ENCODE measurements around the gene GNG7.
"Not testable (repeated sequence)": the region's sequence is repeated elsewhere in the genome, so short reads cannot be mapped to it uniquely, and the experiment has no call there.

GNG7 gene

DNA sequence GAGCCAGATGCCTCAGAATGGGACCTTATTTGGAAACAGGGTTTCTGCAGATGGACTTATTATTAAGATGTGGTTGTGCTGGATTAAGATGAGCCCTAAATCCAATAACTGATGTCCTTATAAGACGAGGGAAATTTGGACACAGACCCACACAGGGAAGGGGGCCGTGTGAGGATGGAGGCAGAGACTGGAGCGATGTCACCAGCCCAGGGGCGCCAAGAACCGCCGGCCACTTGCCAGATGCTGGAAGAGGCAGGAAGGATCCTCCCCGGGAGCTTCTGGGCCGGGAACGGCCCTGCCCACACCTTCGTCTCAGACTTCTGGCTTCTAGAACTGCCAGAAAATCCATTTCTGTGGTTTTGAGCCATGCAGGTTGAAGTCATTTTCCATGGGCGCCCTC, 26.6 kb downstream of the GNG7 start:
- DNase-seq (ENCODE audit: low spot score), result no peak

DNA sequence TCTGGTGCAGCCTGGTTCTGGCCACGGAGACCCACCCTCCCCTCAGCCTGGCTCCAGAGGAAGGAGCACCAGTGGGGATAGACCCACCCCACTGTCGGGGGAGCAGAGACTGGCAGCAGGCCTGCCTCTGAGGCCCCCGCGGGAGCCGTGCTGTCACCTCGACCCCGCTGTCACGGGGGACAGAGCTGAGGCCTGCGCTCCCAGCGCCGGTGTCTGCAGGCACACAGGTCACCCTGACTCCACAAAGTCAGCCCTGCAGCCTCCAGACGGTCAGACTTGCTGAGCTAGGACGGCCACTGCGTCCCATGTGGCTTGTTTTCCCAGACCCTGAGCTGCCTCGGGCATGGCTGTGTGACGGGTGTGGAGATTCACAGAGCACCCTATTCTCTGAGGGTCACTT, 32.3 kb downstream of the GNG7 start:
- no peak for DNase-seq (ENCODE audit: low spot score)

DNA sequence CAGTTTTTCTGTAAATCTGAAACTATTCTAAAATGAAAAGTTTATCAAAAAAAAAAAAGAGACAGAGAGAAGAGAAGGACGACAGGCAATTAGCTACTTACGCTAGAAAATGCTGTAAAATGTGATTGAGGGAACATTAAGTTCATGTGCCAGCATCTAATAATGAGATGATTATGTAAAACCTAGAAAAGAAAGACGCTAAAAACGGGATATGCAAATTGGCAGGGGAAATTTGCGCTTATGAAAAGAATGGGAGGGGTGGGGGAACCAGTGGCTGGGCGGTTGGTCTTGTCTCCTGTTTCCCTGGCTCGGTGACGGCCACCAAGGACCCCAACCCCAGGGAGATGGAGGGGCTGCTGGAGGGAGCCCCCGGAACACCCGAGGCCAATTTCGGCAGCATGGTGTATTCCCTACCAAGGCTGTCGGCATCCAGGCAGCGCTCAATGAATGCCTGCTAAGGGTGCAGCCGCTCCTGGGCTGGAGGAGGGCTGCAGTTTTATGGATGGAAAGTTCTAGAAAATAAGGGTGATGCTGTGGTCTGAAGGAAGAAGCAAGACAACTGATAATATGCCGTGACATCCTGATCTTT, 34.2 kb downstream of the GNG7 start:
- no peak for DNase-seq (ENCODE audit: low spot score)

DNA sequence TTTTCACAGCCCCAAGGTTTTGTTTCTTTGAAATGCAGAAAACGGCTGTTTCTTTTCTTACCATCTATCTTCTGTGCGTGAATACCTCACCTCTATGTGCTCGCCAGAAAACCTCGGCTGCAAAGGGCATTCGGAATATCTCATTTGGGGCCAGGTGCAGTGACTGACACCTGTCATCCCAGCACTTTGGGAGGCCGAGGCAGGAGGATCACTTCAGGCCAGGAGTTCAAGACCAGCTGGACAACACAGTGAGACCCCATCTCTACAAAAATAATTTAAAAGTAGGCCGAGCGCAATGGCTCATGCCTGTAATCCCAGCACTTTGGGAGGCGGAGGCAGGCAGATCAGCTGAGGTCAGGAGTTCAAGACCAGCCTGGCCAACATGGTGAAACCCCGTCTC, 35.1 kb downstream of the GNG7 start:
- not testable (repeated sequence) for DNase-seq (ENCODE audit: low spot score)

DNA sequence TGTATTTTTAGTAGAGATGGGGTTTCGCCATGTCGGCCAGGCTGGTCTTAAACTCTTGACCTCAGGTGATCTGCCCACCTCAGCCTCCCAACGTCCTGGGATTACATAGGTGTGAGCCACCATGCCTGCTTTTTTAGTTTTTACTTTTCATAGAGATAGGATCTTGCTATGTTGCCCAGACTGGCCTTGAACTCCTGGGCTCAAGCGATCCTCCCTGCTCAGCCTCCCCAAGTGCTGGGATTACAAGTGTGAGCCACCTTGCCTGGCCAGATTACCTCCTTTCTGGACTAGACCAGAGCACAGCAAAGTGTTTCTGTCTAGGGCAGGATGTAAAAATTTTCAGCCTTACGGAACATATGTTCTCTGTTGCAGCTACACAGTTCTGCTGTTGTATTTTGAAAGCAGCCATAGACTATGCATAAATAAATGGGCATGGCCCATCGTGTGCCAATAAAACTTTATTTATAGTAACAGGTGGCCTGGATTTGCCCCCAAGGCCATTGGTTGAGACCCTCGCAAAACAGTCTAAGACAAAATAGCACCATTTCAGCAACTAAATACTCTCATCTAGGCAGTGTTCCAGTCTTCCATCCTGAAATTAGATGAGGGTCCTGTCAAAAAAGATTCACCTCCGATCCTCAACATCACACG, 36.0 kb downstream of the GNG7 start:
- no peak for DNase-seq (ENCODE audit: low spot score)

DNA sequence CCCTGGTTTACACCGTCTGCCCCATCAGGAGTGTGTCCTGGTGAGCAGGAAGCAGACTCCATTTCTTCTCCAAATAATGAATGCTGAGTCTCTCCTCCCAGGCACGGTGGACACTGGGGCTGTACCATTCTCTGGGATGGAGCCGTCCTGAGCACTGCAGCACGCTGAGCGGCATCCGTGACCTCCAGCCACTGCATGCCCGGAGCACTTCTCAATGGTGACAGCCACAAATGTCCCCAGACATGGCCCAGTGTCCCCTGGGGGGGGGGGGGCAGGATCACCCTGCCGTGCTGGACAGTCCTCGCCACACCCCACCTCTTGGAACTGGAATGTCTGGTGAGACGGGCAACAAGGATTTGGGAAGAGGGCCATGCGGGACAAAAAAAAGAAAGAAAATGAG, 37.4 kb downstream of the GNG7 start:
- DNase-seq (ENCODE audit: low spot score), result no peak

DNA sequence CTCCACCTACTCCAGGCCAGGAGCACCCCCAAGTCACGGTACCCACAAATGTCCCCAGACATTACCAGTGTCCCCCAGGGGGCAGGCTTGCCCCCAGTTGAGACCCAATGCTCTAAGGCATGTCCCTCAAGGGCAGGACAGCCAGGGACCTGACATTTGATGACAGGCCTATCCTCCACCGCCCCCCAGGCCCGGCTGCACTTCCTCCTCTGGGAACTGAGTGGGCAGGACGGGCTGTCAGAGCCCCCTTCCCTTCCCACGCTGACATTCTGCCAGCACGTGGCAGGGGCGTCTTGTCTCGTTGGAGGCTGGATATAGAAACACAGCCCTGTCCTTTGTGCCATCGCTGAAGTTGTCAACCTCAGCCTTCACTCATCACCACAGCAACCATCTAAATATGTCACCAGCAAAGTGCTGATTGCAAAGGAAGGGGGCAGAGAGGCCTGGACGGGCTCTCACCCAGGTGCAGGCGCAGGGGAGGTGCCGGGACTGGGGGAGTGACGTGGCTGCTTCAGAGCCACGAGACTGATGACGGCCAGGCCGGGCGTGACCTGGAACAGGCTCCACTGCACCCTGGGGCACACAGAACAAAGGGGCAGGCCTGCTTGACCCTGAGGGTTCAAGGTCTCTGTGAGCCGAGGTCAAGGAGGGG, 38.4 kb downstream of the GNG7 start:
- no peak for DNase-seq (ENCODE audit: low spot score)

DNA sequence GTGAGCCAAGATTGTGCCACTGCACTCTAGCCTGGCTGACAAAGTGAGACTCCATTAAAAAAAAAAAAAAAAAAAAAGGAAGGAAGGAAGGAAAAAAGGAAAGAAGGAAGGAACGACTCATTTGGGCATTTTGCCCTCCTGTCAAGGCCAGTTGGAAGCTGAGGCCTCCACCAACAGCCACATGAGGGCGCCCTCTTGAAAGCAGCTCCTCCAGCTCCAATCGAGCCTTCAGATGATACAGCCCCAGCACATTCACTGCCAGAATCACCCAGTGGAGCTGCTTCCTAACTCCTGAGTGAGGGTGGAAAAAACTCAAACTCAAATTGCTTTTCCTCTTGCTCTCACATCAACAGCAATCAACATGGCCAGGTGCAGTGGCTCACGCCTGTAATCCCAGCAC, 40.9 kb downstream of the GNG7 start:
- no peak for DNase-seq (ENCODE audit: low spot score)

DNA sequence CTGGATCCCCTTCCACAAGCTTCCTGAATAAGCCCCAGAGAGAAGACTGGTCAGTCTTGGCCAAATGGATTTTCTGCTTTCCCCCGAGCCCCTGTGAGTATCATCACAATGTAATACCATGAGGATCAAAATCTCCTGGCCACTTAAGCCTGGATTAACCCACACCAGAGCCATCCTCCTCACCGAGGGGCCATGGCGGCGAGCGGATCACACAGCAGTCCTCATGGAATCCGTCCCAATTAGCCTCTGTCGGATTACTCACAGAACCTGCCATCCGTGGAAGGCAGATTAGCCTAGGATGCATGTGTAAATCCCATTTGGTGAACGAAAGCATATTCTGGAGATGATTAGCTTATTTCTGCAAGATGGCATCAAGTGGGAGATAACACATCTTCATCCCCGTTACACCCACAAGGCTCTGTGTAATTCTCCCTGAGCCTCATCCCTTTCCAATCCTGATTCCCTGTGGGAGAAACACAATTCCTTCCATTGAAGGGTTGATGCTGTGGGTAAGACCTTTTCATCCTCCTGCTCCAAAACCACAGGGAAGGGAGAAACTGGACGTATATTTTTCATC, 42.5 kb downstream of the GNG7 start:
- no peak for DNase-seq (ENCODE audit: low spot score)

DNA sequence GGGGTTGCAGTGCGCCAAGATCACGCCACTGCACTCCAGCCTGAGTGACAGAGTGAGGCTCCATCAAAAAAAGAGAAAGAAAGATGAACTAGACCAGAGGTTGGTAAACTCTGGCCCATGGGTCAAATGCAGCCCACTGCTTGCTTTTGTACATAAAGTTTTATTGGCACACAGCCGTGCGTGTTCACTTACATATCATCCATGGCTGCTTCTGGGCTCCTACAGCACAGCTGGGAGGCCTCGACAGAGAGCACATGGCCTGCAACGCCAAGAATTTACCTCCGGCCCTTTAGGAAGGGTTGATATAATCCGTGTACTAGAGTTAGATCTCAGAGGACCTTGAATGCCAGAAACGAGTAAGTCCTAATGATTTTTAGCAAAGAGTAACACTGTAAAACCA, 46.0 kb downstream of the GNG7 start:
- DNase-seq (ENCODE audit: low spot score), result no peak

DNA sequence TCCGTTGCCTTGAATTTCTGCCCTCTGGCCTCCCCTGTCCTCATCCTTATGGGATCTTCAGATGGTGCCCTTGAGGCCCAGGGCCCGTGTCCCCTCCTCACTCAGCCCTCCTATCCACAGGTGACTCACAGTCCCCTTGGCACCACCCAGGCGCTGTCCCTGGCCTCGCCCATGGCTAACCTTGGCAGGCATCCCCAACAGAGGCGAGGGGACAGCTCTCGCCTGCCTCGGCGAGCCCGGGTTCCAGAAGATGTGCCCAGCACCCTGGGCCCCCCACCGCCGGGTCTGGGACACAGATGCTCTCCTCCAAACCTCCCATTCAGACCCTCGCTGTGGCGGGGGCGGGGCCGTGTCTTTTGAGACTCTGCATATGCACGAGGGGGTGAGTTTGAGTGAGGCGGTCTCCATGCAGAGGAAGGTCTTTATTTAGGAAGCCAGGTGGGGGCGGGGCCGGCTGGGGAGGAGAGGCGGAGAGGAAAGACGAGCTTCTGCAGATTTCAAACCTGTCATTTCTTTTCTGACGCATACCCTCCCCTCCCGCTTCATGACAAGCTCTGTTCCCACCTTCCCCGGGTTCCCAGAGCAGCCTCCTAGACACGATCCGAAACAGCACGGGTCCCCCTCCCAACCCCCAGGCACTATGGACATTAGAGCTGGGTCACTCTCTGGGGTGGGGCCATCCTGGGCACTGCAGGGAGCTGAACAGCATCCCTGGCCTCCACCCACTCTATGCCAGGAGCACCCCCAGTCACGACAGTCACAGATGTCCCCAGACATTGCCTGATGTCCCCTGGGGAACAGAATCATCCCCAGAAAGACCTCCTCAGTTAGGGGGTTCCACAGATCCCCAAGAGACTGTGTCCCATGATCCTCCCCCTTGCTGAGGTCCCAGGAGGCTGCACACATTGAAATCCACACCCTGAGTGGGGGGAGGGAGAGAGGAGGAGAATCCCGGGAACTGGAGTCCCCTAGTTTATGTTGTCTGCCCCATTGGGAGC, 48.5 kb downstream of the GNG7 start:
- no peak for DNase-seq (ENCODE audit: low spot score)

DNA sequence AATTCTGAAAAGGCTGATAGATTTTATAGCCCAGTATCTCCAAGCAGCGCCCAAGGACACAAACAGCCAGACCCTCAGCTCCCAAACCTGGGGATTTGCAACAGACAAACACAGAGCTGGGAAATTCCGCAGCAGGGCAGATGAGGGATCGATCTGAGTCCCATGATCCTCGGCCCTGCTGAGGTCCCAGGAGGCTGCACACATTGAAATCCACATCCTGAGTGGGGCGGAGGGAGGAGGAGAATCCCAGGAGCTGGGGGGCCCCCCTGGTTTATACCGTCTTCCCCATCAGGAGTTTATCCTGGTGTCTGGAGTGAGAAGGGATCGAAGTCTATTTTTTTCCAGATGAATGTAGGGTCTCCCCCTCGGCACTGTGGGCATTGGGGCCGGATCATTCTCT, 49.3 kb downstream of the GNG7 start:
- no peak for DNase-seq (ENCODE audit: low spot score)

DNA sequence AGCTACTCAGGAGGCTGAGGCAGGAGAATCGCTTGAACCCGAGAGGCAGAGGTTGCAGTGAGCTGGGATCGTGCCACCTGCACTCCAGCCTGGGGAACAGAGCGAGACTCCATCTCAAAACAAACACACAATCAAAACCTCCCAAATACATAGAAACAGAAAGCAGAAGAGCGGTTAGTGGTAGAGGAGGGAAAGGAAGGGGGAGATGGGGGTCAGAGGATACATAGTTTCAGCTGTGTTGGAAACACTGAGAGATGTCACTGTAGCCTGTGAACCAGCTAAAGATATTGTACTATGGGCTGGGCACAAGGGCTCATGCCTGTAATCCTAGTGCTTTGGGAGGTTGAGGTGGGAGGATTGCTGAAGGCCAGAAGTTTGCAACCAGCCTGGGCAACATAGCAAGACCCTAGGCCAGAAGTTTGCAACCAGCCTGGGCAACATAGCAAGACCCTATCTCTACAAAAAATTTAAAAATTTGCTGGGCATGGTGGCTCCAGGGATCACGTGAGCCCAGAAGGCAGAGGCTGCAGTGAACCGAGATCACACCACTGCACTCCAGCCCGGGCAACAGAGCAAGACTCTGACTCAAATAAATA, 49.9 kb downstream of the GNG7 start:
- no peak for DNase-seq (ENCODE audit: low spot score)

DNA sequence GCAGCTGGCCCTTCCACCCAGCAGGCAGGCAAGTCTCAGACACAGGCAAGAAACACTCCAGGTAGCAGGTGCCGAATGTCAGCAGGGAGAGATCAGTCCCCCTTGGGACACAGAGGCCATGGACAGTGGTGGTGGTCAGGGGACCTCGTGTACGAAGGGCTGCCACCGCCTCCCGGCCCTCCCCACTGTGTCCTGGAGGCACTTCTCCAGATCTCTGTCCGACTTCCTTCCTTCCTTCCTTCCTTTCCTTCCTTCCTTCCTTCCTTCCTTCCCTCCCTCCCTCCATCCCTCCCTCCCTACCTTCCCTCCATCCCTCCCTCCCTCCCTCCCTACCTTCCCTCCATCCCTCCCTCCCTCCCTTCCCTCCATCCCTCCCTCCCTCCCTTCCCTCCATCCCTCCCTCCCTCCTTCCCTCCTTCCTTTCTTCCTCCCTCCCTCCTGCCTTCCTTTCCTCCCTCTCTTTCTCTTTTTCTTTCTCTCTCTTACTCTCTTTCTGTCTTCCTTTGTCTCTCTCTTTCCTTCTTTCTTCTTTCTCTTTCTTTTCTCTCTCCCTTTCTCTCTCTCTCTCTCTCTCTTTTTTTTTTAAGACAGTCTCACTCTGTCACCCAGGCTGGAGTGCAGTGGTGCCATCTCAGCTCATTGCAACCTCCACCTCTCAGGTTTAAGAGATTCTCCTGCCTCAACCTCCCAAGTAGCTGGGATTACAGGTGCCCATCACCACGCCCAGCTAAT, 51.3 kb downstream of the GNG7 start:
- DNase-seq (ENCODE audit: low spot score), result not testable (repeated sequence)

DNA sequence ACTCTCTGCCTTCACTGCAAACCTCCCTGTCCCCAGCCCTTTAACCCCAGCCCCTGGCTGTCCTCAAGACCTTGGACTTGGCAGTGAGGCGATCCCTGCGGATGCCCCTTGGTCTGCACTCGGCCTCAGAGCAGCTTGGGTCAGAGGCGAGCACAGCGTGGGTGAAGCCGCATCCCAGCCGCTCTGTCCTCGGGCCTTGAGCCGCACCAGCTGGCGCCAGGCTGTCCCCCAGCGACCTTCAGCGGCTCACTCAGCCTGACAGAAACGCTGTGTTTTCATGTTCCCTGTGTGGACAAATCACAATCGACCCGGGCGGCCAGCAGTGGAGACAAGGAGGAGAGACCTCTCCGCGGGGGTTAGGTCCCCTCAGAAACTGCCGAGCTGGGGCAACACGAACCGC, 52.0 kb downstream of the GNG7 start:
- no peak for DNase-seq (ENCODE audit: low spot score)

DNA sequence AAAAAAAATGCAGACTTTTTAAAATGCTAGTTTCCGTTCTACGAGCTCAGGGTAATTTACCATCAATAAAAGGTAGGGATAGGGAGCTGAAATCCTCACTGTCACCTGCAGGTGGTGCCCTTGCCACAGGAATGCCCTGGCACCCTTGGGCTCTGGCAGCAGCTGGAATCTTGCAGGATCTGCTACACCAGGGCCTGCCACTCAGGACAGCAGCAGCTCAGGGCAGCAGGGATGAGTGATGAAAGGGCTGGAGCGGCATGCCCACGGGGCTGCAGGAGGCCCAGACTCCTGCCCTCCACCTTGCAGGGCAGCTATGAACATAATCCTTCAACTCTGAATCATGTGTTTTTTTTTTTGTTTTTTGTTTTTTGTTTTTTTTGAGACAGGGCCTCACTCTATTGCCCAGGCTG, 54.0 kb downstream of the GNG7 start:
- peak; percentile 70 for DNase-seq (ENCODE audit: low spot score)

DNA sequence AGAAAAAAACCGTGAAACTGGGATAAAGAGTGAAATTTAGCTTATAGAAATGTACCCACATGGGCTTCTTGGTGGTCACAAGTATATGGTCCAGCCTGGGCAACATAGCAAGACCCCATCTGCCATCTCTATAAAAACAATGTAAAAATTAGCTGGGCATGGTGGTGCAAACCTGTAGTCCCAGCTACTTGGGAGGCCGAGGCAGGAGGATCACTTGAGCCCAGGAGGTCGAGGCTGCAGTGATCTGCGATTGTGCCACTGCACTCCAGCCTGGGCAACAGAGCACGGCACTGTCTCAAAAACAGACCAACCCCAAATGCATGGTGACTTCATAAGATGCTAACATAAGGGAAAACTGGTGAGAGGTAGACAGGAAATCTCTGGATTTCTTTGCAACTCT, 54.4 kb downstream of the GNG7 start:
- DNase-seq (ENCODE audit: low spot score), result no peak

DNA sequence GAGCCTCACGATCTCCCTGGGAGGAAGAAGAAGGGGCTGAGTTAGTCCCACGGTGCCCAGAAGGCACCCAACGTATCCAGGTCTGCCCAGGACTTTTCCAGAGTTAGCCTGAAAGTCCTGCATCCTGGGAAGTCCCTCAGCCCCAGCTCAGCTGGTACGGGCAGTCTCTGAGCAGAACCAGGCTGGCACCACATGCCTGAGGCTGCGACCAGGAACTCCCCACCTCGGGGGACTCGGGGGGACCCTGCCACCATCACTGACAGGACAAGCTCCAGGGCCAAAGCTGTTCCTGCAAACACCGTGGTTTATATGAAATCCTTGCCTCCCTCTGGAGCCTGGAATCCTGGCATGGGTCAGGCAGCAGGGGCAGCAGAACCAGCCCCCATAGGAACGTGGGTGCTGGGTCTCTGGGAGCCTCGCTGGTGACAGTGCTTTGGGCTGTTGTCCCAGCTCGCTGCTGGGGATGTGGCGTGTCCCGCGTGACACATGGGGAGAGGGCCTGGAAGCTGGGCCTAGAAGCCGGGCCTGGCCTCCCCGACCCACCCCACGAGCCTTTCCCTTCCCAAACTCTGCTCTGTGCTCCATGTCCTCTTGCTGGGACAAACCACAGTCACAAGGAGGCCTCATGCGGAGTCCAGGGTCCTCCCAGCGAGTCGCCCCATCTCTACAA, 55.5 kb downstream of the GNG7 start:
- no peak for DNase-seq (ENCODE audit: low spot score)

DNA sequence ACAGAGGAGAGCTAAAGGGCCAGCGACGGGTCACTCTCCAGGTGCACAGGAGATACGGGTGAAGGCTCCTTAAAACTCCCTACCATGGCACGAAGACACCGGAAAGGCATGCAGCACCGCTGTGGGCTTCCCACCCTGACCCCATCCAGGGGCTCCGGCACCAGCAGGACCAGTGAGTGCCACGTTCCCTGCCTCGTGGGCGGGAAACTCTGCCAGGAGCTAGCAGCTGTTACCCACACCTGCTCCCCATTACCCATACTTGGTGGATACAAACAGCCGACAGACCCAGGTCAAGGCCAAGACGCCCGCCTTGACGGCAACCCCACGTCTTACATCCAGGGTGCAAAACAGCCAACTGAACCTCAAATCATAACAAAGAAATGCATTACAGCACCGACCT, 56.7 kb downstream of the GNG7 start:
- no peak for DNase-seq (ENCODE audit: low spot score)

DNA sequence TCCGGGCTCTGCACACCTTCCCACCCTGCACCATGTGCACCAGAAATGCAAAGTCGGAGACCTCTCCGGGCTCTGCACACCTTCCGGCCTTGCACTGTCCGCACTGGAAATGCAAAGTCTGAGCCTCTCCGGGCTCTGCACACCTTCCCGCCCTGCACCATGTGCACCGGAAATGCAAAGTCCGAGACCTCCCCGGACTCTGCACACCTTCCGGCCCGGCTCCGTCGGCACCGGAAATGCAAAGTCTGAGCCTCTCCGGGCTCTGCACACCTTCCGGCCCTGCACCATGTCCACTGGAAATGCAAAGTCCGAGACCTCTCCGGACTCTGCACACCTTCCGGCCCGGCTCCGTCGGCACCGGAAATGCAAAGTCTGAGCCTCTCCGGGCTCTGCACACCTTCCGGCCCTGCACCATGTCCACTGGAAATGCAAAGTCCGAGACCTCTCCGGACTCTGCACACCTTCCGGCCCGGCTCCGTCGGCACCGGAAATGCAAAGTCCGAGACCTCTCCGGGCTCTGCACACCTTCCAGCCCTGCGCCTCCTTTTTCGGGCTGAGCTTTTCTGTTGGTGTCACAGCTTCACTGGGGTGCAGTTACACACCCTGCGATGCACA, 59.3 kb downstream of the GNG7 start:
- DNase-seq (ENCODE audit: low spot score), result not testable (repeated sequence)

All from left forelimb (tissue), 1 donor.